H9 (cell line): ENCODE results near the gene FAM171A1. TPM values are rescaled to one million over a fixed set of nuclear protein-coding genes. Genes with fewer than 3 reads are reported as not detected.

Source experiments
- DNase-seq: peaks from one replicate; pipeline ENCODE4 v3.0.0-alpha.2; 2017
- H2AFZ ChIP-seq: one replicate; pipeline ENCODE4 v1.6.1; 2013; ENCODE audit warnings: mild to moderate bottlenecking, low read length, control low read depth, moderate library complexity
- H2AK5ac ChIP-seq: 2 replicates; pipeline ENCODE4 v1.6.1; 2013; ENCODE audit warnings: low read length, control low read depth, mixed read lengths; ENCODE audit not compliant: insufficient read length
- H2BK120ac ChIP-seq: one replicate; pipeline ENCODE4 v1.6.1; 2013; ENCODE audit warnings: low read depth, mild to moderate bottlenecking, low read length, control low read depth, inconsistent platforms; ENCODE audit not compliant: poor library complexity, severe bottlenecking
- H2BK12ac ChIP-seq: 2 replicates; pipeline ENCODE4 v1.6.1; 2013; ENCODE audit warnings: low read length, control low read depth, mixed read lengths, low read depth; ENCODE audit not compliant: insufficient read length
- H2BK15ac ChIP-seq: 2 replicates; pipeline ENCODE4 v1.6.1; 2013; ENCODE audit warnings: low read depth, low read length, control low read depth
- H2BK20ac ChIP-seq: one replicate; pipeline ENCODE4 v1.6.1; 2013; ENCODE audit warnings: low read depth, mild to moderate bottlenecking, low read length, control low read depth, inconsistent platforms; ENCODE audit not compliant: poor library complexity, severe bottlenecking
- H2BK5ac ChIP-seq: 2 replicates; pipeline ENCODE4 v1.6.1; 2013; ENCODE audit warnings: low read length, control low read depth, mixed read lengths; ENCODE audit not compliant: insufficient read length
- H3K14ac ChIP-seq: 2 replicates; pipeline ENCODE4 v1.6.1; 2013; ENCODE audit warnings: low read length, control low read depth; ENCODE audit not compliant: insufficient read depth
- H3K18ac ChIP-seq: 2 replicates; pipeline ENCODE4 v1.6.1; 2013; ENCODE audit warnings: low read depth, mild to moderate bottlenecking, mixed read lengths, low read length, control low read depth; ENCODE audit not compliant: insufficient read length
- H3K23ac ChIP-seq: 2 replicates; pipeline ENCODE4 v1.6.1; 2013; ENCODE audit warnings: low read length, control low read depth, mixed read lengths, low read depth; ENCODE audit not compliant: insufficient read length
- H3K23me2 ChIP-seq: 2 replicates; pipeline ENCODE4 v1.6.1; 2013; ENCODE audit warnings: low read depth, mild to moderate bottlenecking, mixed read lengths, low read length, control low read depth; ENCODE audit not compliant: insufficient read length, poor library complexity, severe bottlenecking
- H3K27ac ChIP-seq: 2 replicates; pipeline ENCODE4 v1.5.1; 2013; ENCODE audit warnings: low read length, control low read depth, mixed read lengths, low read depth; ENCODE audit not compliant: insufficient read length
- H3K27me3 ChIP-seq: 2 replicates; pipeline ENCODE4 v1.6.1; 2013; ENCODE audit warnings: low read length, control low read depth, inconsistent platforms; ENCODE audit not compliant: insufficient read depth
- H3K4ac ChIP-seq: 2 replicates; pipeline ENCODE4 v1.6.1; 2013; ENCODE audit warnings: low read depth, mild to moderate bottlenecking, control low read depth, inconsistent platforms, low read length, moderate library complexity
- H3K4me1 ChIP-seq: 2 replicates; pipeline ENCODE4 v1.6.1; 2013; ENCODE audit warnings: low read length, control low read depth, inconsistent platforms; ENCODE audit not compliant: insufficient read depth
- H3K4me2 ChIP-seq: 2 replicates; pipeline ENCODE4 v1.6.1; 2013; ENCODE audit warnings: low read length, control low read depth, mixed read lengths; ENCODE audit not compliant: insufficient read length, insufficient read depth
- H3K56ac ChIP-seq: 2 replicates; pipeline ENCODE4 v1.6.1; 2013; ENCODE audit warnings: low read depth, mild to moderate bottlenecking, mixed read lengths, low read length, control low read depth; ENCODE audit not compliant: insufficient read length
- H3K79me1 ChIP-seq: 2 replicates; pipeline ENCODE4 v1.6.1; 2013; ENCODE audit warnings: low read depth, mild to moderate bottlenecking, moderate library complexity, low read length, control low read depth, inconsistent platforms; ENCODE audit not compliant: insufficient read depth, poor library complexity, severe bottlenecking
- H3K79me2 ChIP-seq: 2 replicates; pipeline ENCODE4 v1.6.1; 2013; ENCODE audit warnings: low read length, control low read depth, inconsistent platforms; ENCODE audit not compliant: insufficient read depth
- H3K9ac ChIP-seq: 2 replicates; pipeline ENCODE4 v1.6.1; 2013; ENCODE audit warnings: low read length, control low read depth, mixed read lengths; ENCODE audit not compliant: insufficient read length; ENCODE audit errors: extremely low read depth
- H3K9me3 ChIP-seq: one replicate; pipeline ENCODE4 v1.6.1; 2013; ENCODE audit warnings: low read depth, low read length, inconsistent platforms; ENCODE audit not compliant: control insufficient read depth
- H3T11ph ChIP-seq: one replicate; pipeline ENCODE4 v1.6.1; 2013; ENCODE audit warnings: mild to moderate bottlenecking, low read length, control low read depth, inconsistent platforms
- H4K20me1 ChIP-seq: one replicate; pipeline ENCODE4 v1.6.1; 2013; ENCODE audit not compliant: control insufficient read depth, insufficient read length, insufficient read depth
- H4K5ac ChIP-seq: 2 replicates; pipeline ENCODE4 v1.6.1; 2013; ENCODE audit warnings: low read depth, mild to moderate bottlenecking, mixed read lengths, low read length, control low read depth; ENCODE audit not compliant: insufficient read length
- H4K8ac ChIP-seq: replicated peaks from 2 replicates; pipeline ENCODE4 v1.6.1; 2013; ENCODE audit warnings: low read length, control low read depth, mixed read lengths, low read depth; ENCODE audit not compliant: insufficient read length
- H4K91ac ChIP-seq: 2 replicates; pipeline ENCODE4 v1.6.1; 2013; ENCODE audit warnings: low read depth, mild to moderate bottlenecking, moderate library complexity, mixed read lengths, low read length, control low read depth; ENCODE audit not compliant: insufficient read length
- H3K27ac Mint-ChIP-seq, 3 experiments: 2 replicates in 2 of 3; 3 replicates in 1 of 3; pipeline ENCODE4 v1.8.0; 2020 to 2021; ENCODE audit warnings: mixed read lengths in 3 of 3, mild to moderate bottlenecking in 1 of 3, moderate library complexity in 1 of 3
- H3K27me3 Mint-ChIP-seq: 2 replicates; pipeline ENCODE4 v1.8.0; 2021; ENCODE audit warnings: low read depth, mild to moderate bottlenecking, moderate library complexity, mixed read lengths
- H3K36me3 Mint-ChIP-seq, 3 experiments: 2 replicates in 2 of 3; 3 replicates in 1 of 3; pipeline ENCODE4 v1.8.0; 2020 to 2021; ENCODE audit warnings: low read depth in 3 of 3, mixed read lengths in 3 of 3; ENCODE audit not compliant: insufficient read depth in 1 of 3
- H3K4me1 Mint-ChIP-seq, 2 experiments: 2 replicates each; pipeline ENCODE4 v1.8.0; 2020; ENCODE audit warnings: mixed read lengths in 2 of 2
- H3K4me3 Mint-ChIP-seq, 2 experiments: 2 replicates in 1 of 2; 3 replicates in 1 of 2; pipeline ENCODE4 v1.8.0; 2020 to 2021; ENCODE audit warnings: mild to moderate bottlenecking in 2 of 2, mixed read lengths in 2 of 2, moderate library complexity in 1 of 2
- H3K9me3 Mint-ChIP-seq, 2 experiments: 2 replicates in 1 of 2; 3 replicates in 1 of 2; pipeline ENCODE4 v1.8.0; 2020; ENCODE audit warnings: mild to moderate bottlenecking in 2 of 2, mixed read lengths in 2 of 2, moderate library complexity in 1 of 2
- CTCF ChIP-seq: fragments of 200-600 bp; sonication (generic); conservative IDR thresholded peaks from 3 replicates; pipeline ENCODE4 v1.8.0; 2021; ENCODE audit warnings: antibody characterized with exemption, mild to moderate bottlenecking
- WGBS: extraction: QIAGEN DNeasy Blood & Tissue Kit; methylation state at CpG from one replicate; pipeline ENCODE4 v1.1.7; 2013; ENCODE audit warnings: missing lambda C conversion rate, low lambda C conversion rate, mixed read lengths; ENCODE audit not compliant: insufficient read length; ENCODE audit errors: extremely low coverage; 5-methylcytosine and 5-hydroxymethylcytosine counted together
- total RNA-seq: library from RNA; stranded (reverse); gene quantifications from 2 replicates; pipeline ENCODE4 v1.2.1, GENCODE V29; 2021

FAM171A1 gene
- total RNA-seq, 1 experiment from 2014 or later = 37.4 TPM

GRCh38 chr10:15176269-15176668, 194.8 kb downstream of the FAM171A1 start:
- Mint-ChIP-seq H3K36me3 (no peaks in the 10 kb centered on the region), H3K27ac (no peak overlapping the region), H3K4me1 (no peaks in the 10 kb centered on the region), H3K4me3 (no peak overlapping the region), H3K27me3 (peaks cover 5% of the 10 kb centered on the region), H3K9me3 (no peaks in the 10 kb centered on the region)
- H3K9me3 ChIP-seq = no peaks in the 10 kb centered on the region
- H2BK5ac ChIP-seq = no peak overlapping the region
- no peak overlapping the region for H4K91ac ChIP-seq
- no peaks in the 10 kb centered on the region for H3K23me2 ChIP-seq
- no peaks in the 10 kb centered on the region for H3K4me1 ChIP-seq
- H2BK20ac ChIP-seq = no peak overlapping the region
- H2BK120ac ChIP-seq = no peak overlapping the region
- WGBS = no CpG with 5 or more reads among the region's 3 CpGs
- no peak overlapping the region for H3K4ac ChIP-seq
- no peak overlapping the region for H3K56ac ChIP-seq
- no peak overlapping the region for H4K5ac ChIP-seq
- no peak overlapping the region for H2BK15ac ChIP-seq
- no peaks in the 10 kb centered on the region for H3K79me1 ChIP-seq
- H2AFZ ChIP-seq = no peak overlapping the region
- H2AK5ac ChIP-seq = no peak overlapping the region
- no peak overlapping the region for H3K9ac ChIP-seq
- no peak for TF ChIP-seq CTCF
- H3K14ac ChIP-seq = no peak overlapping the region
- H3K23ac ChIP-seq = no peak overlapping the region
- no peaks in the 10 kb centered on the region for H3K79me2 ChIP-seq
- no peak overlapping the region for H2BK12ac ChIP-seq
- H3K4me2 ChIP-seq = no peak overlapping the region
- H4K20me1 ChIP-seq = no peaks in the 10 kb centered on the region
- H4K8ac ChIP-seq = no peak overlapping the region
- H3K18ac ChIP-seq = no peak overlapping the region
- H3T11ph ChIP-seq = no peak overlapping the region
- no peak overlapping the region for H3K27ac ChIP-seq
- H3K27me3 ChIP-seq = no peaks in the 10 kb centered on the region
- no peak for DNase-seq
